Chondrocyte (in vitro differentiated cells): ENCODE results near the gene FXYD2. TPM values are rescaled to one million over a fixed set of nuclear protein-coding genes. Genes with fewer than 3 reads are reported as not detected.

ENCODE experiments used
- DNase-seq: peaks from one replicate; pipeline ENCODE4 v3.0.0; 2021; ENCODE audit warnings: mixed read lengths, low spot score
- H3K27ac Mint-ChIP-seq: one replicate; pipeline ENCODE4 v1.8.0; 2021; ENCODE audit warnings: mild to moderate bottlenecking, moderate library complexity, mixed read lengths; ENCODE audit not compliant: unreplicated experiment
- H3K27me3 Mint-ChIP-seq: 2 replicates; pipeline ENCODE4 v1.8.0; 2021; ENCODE audit warnings: low read depth, mixed read lengths
- H3K36me3 Mint-ChIP-seq: 2 replicates; pipeline ENCODE4 v1.8.0; 2021; ENCODE audit warnings: low read depth, mixed read lengths
- H3K4me1 Mint-ChIP-seq: 2 replicates; pipeline ENCODE4 v1.8.0; 2021; ENCODE audit warnings: low read depth, mild to moderate bottlenecking, mixed read lengths
- H3K4me3 Mint-ChIP-seq: one replicate; pipeline ENCODE4 v1.8.0; 2021; ENCODE audit warnings: mild to moderate bottlenecking, moderate library complexity, mixed read lengths; ENCODE audit not compliant: unreplicated experiment
- H3K9me3 Mint-ChIP-seq: 2 replicates; pipeline ENCODE4 v1.8.0; 2021; ENCODE audit warnings: low read depth, mixed read lengths
- total RNA-seq: library from RNA; stranded (reverse); gene quantifications from 3 replicates; pipeline ENCODE4 v1.2.1, GENCODE V29; 2021
- TF ChIP-seq, protein P1 (sequence below): fragments of 200-600 bp; sonication (generic); IDR thresholded peaks from 2 replicates; pipeline ENCODE4 v1.5.0; 2021; ENCODE audit warnings: antibody characterized with exemption, mild to moderate bottlenecking, moderate library complexity

The FXYD2 gene
- total RNA-seq, 1 donor from 2014 or later, result not detected

DNA sequence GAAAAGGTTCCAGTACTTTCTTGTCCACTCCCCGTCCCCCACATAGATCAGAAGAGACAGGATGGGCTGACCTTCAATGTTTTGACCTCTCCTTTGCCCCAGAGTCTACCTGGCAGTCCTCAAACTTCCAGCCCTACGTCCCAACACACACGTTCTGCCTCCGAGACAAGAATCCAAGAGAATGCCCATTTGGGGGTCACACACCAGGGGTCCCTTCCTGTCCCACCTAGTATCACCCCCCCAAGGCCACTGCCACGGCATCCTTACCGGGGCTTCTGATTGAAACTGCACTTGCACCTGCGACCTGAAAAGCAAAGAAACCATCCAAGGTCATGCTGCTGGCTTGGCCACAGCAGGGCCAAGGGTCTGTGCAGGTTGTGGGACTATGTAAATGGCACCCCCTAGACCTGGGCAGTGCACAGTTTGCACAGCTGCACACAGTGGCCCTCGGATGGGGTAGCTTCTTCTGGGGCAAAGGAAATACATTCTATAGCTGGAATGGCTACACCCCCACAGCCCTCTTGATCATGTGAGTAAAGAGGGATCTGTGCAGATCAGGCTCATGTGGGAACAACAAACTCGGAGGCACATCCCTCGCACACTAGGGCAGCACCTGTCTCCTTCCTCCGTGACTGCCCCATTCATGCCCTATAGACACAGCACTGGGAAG lies 16.5 kb upstream of the FXYD2 start:
- Mint-ChIP-seq H3K27ac (no peak overlapping the region), H3K9me3 (no peaks in the 10 kb centered on the region), H3K4me3 (no peak overlapping the region), H3K27me3 (peaks cover 12% of the 10 kb centered on the region), H3K4me1 (no peaks in the 10 kb centered on the region), H3K36me3 (no peaks in the 10 kb centered on the region)
- DNase-seq, result peak; percentile 21
- TF ChIP-seq, protein P1, sequence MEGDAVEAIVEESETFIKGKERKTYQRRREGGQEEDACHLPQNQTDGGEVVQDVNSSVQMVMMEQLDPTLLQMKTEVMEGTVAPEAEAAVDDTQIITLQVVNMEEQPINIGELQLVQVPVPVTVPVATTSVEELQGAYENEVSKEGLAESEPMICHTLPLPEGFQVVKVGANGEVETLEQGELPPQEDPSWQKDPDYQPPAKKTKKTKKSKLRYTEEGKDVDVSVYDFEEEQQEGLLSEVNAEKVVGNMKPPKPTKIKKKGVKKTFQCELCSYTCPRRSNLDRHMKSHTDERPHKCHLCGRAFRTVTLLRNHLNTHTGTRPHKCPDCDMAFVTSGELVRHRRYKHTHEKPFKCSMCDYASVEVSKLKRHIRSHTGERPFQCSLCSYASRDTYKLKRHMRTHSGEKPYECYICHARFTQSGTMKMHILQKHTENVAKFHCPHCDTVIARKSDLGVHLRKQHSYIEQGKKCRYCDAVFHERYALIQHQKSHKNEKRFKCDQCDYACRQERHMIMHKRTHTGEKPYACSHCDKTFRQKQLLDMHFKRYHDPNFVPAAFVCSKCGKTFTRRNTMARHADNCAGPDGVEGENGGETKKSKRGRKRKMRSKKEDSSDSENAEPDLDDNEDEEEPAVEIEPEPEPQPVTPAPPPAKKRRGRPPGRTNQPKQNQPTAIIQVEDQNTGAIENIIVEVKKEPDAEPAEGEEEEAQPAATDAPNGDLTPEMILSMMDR, result no peak

DNA sequence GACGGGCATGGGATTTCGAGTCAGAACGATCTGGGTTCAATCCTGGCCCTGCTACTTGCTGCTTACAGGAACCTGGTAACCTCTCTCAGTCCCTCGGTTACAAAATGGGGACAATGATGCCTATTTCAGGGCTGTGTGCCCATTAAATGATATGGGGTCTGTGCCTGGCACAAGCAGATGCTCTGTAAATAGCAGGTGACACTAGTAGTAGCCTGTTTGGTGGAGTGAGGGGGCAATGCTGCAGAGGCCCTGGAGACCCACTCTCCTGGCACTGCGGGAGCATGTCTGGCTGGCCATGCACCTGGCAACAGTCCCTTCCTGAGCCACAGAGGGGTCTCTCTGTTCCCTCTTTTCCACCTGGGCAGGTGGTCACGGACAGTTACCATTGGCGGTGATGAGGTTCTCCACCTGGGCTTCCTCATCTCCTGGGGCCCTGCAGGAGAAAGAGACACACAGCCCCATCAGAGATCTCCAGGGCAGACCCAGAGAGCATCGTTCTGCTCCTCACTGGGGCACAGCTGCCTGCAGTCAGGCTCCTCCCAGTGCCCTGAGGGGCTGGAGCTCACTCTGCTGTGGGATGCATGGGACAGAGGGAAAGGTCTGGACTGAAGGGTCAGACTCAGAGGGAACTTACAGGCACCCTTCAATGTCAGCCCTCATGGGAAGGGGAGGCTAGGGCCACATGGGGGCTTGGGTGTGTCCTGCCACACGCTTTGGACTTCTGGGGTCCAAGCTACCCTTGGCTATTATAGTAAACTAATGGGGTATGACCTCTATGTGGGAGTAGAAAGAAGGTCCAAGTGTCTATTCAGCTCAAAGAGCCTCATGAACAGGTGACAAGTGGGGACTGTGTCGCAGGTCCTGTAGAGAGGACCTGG lies 15.6 kb upstream of the FXYD2 start:
- TF ChIP-seq, protein P1, result no peak
- Mint-ChIP-seq H3K4me1 (no peaks in the 10 kb centered on the region), H3K4me3 (no peak overlapping the region), H3K27me3 (peaks cover 12% of the 10 kb centered on the region), H3K9me3 (no peaks in the 10 kb centered on the region), H3K27ac (no peak overlapping the region), H3K36me3 (no peaks in the 10 kb centered on the region)
- peak; percentile 54 for DNase-seq

DNA sequence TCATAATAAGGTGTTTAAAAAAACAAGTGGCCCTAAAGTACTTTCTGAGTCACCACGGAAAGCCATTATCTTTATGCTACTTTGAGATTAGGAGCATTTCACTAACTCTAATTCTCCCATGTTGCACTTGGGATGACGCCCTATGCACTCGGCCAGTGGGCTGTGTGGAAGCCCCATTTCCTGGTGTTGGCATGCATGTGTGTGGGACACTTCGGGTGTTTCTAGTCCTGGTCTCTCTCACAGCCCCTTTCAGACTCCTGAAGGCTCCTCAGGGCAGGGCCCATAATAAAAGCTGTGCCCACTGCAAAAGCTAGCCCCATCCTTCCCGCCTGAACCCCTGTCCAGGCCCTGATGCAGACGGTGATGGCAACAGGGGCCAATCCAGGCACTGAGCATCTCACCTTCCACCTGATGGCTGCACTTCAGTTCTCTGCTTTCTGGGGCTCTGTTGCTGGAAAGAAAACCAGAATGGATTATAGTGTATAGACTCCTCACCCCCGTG lies 14.9 kb upstream of the FXYD2 start:
- no peak overlapping the region for H3K4me3 Mint-ChIP-seq
- no peak overlapping the region for H3K27ac Mint-ChIP-seq
- peak; percentile 56 for DNase-seq
- TF ChIP-seq, protein P1, result no peak
- H3K9me3 Mint-ChIP-seq, result no peaks in the 10 kb centered on the region
- no peaks in the 10 kb centered on the region for H3K4me1 Mint-ChIP-seq
- no peaks in the 10 kb centered on the region for H3K36me3 Mint-ChIP-seq
- H3K27me3 Mint-ChIP-seq, result peaks cover 12% of the 10 kb centered on the region

DNA sequence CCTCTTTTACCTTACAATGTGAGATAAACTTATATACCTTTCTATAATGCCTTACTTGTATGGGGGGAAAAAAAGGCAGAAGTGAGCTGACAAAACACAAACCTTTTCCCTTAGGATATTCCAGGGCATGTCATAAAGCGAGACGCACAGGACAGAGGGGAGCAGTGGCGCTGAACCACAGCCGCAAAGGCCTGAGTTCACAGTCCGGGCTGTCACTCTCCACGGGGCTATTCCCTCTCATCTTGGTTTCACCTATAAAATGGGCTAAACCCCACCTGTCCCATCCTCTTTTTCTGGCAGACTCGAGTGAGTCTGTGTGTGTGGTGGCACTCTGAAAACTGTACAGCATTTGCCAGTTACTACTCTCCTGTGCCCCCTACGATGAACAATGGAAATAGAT lies 14.4 kb upstream of the FXYD2 start:
- TF ChIP-seq, protein P1, result no peak
- no peaks in the 10 kb centered on the region for H3K9me3 Mint-ChIP-seq
- H3K4me1 Mint-ChIP-seq, result no peaks in the 10 kb centered on the region
- DNase-seq, result peak; percentile 17
- H3K36me3 Mint-ChIP-seq, result no peaks in the 10 kb centered on the region
- no peak overlapping the region for H3K27ac Mint-ChIP-seq
- H3K4me3 Mint-ChIP-seq, result no peak overlapping the region
- peaks cover 12% of the 10 kb centered on the region for H3K27me3 Mint-ChIP-seq

DNA sequence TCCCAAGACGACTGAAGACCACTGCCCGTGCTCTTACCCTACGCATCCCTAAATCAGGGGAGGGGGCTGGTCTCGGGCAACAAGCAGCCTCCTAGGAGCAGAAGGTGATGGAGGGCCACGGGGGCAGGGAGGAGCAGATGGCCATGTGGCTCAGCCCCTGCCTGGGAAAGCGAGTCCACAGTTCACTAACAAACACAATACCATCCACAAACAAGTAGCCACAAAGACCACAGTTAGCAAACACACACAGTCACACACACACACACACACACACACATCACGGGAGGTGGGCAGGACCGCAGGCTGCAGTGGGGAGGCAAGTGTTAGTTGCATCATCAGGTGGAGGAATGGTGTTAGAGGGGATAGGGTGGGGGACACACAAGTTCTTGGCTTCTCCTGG lies 13.2 kb upstream of the FXYD2 start:
- Mint-ChIP-seq H3K4me3 (no peak overlapping the region), H3K36me3 (no peaks in the 10 kb centered on the region), H3K4me1 (no peaks in the 10 kb centered on the region), H3K27ac (no peak overlapping the region), H3K27me3 (peaks cover 12% of the 10 kb centered on the region), H3K9me3 (no peaks in the 10 kb centered on the region)
- peak; percentile 69 for DNase-seq
- TF ChIP-seq, protein P1, result no peak
